ENCODE data around the gene MAGI2. TPM values are rescaled to one million over a fixed set of nuclear protein-coding genes. Genes with fewer than 3 reads are reported as not detected.

Gene MAGI2
- total RNA-seq, 3 donors from 2014 or later: 9.8 to 22.7 (median 20.2) TPM

DNA sequence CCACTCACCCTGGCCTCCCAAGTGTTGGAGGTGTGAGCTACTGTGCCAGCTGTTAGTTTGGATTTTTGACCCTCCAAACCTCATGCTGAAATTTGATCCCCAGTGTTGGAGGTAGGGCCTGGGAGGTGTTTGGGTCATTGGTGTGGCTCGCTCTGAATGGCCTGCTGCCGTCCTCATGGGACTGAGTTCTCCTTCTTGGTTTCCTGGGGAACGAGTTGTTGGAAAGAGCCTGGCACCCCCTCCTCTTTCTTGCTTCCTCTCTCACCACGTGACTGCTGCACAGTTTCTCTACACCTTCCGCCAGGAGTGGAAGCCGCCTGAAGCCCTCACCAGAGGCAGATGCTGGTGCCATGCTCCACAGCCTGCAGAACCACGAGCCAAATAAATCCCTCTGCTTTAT is 1401.4 kb downstream of the MAGI2 start:
- no peak overlapping the region for H3K27ac ChIP-seq
- intact Hi-C loops (cut with DNase I; ENCODE audit: low total_unique reads): no loop called here
- no peak for DNase-seq (ENCODE audit: low spot score in 2 of 2)

GRCh38 chr7:78047800-78048199 is 1405.7 kb downstream of the MAGI2 start:
- TF ChIP-seq POLR2A (IDR thresholded peaks at IDR 0.05): no peak
- no peak for TF ChIP-seq POLR2AphosphoS5 (IDR thresholded peaks at IDR 0.05)
- TF ChIP-seq, protein P1, sequence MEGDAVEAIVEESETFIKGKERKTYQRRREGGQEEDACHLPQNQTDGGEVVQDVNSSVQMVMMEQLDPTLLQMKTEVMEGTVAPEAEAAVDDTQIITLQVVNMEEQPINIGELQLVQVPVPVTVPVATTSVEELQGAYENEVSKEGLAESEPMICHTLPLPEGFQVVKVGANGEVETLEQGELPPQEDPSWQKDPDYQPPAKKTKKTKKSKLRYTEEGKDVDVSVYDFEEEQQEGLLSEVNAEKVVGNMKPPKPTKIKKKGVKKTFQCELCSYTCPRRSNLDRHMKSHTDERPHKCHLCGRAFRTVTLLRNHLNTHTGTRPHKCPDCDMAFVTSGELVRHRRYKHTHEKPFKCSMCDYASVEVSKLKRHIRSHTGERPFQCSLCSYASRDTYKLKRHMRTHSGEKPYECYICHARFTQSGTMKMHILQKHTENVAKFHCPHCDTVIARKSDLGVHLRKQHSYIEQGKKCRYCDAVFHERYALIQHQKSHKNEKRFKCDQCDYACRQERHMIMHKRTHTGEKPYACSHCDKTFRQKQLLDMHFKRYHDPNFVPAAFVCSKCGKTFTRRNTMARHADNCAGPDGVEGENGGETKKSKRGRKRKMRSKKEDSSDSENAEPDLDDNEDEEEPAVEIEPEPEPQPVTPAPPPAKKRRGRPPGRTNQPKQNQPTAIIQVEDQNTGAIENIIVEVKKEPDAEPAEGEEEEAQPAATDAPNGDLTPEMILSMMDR (IDR thresholded peaks at IDR 0.05): no peak
- Histone ChIP-seq H3K4me1 (no peaks in the 10 kb centered on the region), H3K9me3 (no peaks in the 10 kb centered on the region), H3K36me3 (no peaks in the 10 kb centered on the region), H3K27ac (no peak overlapping the region), H3K27me3 (no peaks in the 10 kb centered on the region), H3K4me3 (no peak overlapping the region)
- intact Hi-C loops (cut with DNase I; ENCODE audit: low total_unique reads): no loop called here
- no peak for DNase-seq (ENCODE audit: low spot score in 2 of 2)

More for the DNA sequence above, 1401.4 kb downstream of the MAGI2 start:
- H3K4me1 ChIP-seq: no peaks in the 10 kb centered on the region
- H3K27me3 ChIP-seq: no peaks in the 10 kb centered on the region
- H3K9me3 ChIP-seq: no peaks in the 10 kb centered on the region
- H3K4me3 ChIP-seq: no peak overlapping the region
- no peaks in the 10 kb centered on the region for H3K36me3 ChIP-seq
- TF ChIP-seq POLR2AphosphoS5 (IDR thresholded peaks at IDR 0.05): no peak
- no peak for TF ChIP-seq POLR2A (IDR thresholded peaks at IDR 0.05)
- TF ChIP-seq, protein P1 (IDR thresholded peaks at IDR 0.05): no peak

DNA sequence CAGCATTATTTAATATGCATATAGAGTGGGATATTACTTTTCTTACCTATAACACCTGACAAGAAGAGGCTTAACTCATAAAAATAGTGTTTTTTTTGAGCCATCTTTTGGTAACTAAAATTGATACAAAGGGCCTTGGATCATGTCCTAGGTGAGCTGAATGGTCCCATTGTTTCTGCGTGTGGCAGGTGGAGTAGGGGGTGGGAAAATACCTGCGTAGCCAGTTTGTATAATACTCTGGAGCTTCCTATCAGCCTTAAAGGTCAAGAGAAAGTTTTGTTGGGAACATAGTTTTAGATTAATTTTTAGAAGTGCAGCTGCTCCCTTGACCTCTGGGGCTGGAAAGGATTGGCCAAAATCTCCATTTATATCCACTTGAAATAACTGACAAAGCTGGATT is 1410.3 kb downstream of the MAGI2 start:
- no peak for DNase-seq (ENCODE audit: low spot score in 2 of 2)
- no peak for TF ChIP-seq POLR2A (IDR thresholded peaks at IDR 0.05)
- TF ChIP-seq POLR2AphosphoS5 (IDR thresholded peaks at IDR 0.05): no peak
- TF ChIP-seq, protein P1 (IDR thresholded peaks at IDR 0.05): no peak
- H3K27me3 ChIP-seq: no peaks in the 10 kb centered on the region
- no peaks in the 10 kb centered on the region for H3K4me1 ChIP-seq
- H3K4me3 ChIP-seq: no peak overlapping the region
- no peaks in the 10 kb centered on the region for H3K36me3 ChIP-seq
- no peak overlapping the region for H3K27ac ChIP-seq
- no peaks in the 10 kb centered on the region for H3K9me3 ChIP-seq
- intact Hi-C loops (cut with DNase I; ENCODE audit: low total_unique reads): no loop called here

DNA sequence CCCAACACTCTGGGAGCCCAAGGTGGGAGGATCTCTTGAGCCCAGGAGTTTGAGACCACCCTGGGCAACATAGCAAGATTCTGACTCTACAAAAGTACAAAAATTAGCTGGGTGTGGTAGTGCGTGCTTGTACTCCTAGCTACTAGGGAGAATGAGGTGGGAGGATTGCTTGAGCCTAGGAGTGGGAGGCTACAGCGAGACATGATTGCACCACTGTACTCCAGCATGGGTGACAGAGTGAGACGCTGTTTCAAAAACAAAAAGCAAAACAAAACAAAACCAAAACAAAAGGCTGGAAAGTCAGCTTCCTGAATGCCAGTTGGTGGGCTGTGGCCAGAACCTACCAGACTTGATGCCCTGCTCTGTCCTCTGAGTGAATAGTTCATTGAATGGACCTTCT is 1412.0 kb downstream of the MAGI2 start:
- H3K4me1 ChIP-seq: no peaks in the 10 kb centered on the region
- intact Hi-C loops (cut with DNase I; ENCODE audit: low total_unique reads): no loop called here
- no peaks in the 10 kb centered on the region for H3K36me3 ChIP-seq
- H3K9me3 ChIP-seq: no peaks in the 10 kb centered on the region
- TF ChIP-seq, protein P1 (IDR thresholded peaks at IDR 0.05): no peak
- TF ChIP-seq POLR2AphosphoS5 (IDR thresholded peaks at IDR 0.05): no peak
- no peak for TF ChIP-seq POLR2A (IDR thresholded peaks at IDR 0.05)
- H3K27me3 ChIP-seq: no peaks in the 10 kb centered on the region
- H3K27ac ChIP-seq: no peak overlapping the region
- H3K4me3 ChIP-seq: no peak overlapping the region
- no peak for DNase-seq (ENCODE audit: low spot score in 2 of 2)

- Histone ChIP-seq H3K9me3 (no peaks in the 10 kb centered on the region), H3K27me3 (no peaks in the 10 kb centered on the region), H3K27ac (no peak overlapping the region), H3K4me1 (no peaks in the 10 kb centered on the region), H3K4me3 (peak overlapping the region in 1 of 3 donors; percentile 8), H3K36me3 (no peaks in the 10 kb centered on the region)
- TF ChIP-seq, protein P1 (IDR thresholded peaks at IDR 0.05): peak in 1 of 3 donors; percentile 21
- no peak for TF ChIP-seq POLR2AphosphoS5 (IDR thresholded peaks at IDR 0.05)
- intact Hi-C loops (cut with DNase I; ENCODE audit: low total_unique reads): no loop called here
- DNase-seq (ENCODE audit: low spot score in 2 of 2): no peak
Measured at GRCh38 chr7:78039790-78040776, 1413.4 kb downstream of the MAGI2 start.

Data from breast epithelium (tissue), 4 donors.